Stimulated activated CD4-positive, alpha-beta T cell treated with anti-CD3 and anti-CD28 coated beads, Interleukin-2, amount 100 ng/mL, for 48 hours (primary cell): Measurements from ENCODE around the gene FAF1.
"Not testable (repeated sequence)": the region's sequence is repeated elsewhere in the genome, so short reads cannot be mapped to it uniquely, and the experiment has no call there.

Source experiments
- DNase-seq, 2 donors: peaks; one replicate each; pipeline ENCODE4 v3.0.0-alpha.2; 2020

The FAF1 gene

DNA sequence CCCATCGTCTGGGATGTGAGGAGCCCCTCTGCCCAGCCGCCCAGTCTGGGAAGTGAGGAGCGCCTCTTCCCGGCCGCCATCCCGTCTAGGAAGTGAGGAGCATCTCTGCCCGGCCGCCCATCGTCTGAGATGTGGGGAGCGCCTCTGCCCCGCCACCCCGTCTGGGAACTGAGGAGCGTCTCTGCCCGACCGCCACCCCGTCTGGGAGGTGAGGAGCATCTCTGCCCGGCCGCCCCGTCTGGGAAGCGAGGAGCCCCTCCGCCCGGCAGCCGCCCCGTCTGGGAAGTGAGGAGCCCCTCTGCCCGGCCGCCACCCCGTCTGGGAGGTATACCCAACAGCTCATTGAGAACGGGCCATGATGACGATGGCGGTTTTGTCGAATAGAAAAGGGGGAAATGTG is 7.5 kb downstream of the FAF1 start:
- not testable (repeated sequence) for DNase-seq

DNA sequence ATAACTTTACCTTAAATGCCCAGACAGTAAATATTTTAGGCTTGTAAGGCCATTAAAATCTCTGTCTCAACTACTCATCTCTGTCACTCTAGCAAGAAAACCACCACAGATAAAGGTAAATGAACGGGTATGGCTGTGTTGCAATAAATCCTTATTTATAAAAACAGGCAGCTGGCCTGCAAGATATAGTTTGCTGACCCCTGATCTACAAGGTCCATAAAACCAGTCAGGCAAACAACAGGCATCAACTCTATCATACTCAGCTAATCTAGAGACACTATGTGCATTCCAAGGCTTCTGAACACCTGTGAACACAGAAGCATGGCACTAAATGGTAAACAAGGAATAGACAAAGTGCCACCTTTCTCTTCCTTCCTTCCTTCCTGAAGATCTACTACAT is 9.7 kb downstream of the FAF1 start:
- no peak for DNase-seq

DNA sequence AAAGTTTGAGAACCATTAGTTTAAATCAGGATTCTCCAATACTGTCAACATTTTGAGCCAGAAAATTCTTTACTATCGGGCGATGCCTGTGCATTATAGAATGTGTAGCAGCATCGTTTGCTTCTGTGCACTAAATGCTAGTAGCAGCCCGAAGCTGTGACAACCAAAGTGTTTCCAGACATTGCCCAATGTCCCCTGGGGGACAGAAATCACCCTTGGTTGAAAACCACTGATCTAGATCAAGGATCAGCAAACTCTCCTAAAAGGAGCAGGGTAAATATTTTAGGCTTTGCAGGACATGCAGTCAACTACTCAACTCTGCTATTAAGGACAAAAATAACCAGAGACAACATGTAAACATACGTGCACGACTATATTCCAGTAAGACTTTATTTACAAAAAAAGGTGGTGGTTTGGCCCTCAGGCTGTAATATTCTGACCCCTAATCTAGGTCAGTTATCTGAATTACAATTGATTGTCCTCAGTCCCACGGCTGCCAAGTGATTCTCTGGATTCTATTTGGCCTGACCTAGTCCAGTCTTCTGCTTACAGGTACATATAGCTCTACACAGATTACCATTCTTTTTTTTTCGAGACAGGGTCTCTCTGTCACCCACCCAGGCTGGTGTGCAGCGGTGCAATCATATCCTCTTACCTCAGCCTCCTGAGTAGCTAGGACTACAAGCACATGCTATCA is 10.6 kb downstream of the FAF1 start:
- DNase-seq: no peak

DNA sequence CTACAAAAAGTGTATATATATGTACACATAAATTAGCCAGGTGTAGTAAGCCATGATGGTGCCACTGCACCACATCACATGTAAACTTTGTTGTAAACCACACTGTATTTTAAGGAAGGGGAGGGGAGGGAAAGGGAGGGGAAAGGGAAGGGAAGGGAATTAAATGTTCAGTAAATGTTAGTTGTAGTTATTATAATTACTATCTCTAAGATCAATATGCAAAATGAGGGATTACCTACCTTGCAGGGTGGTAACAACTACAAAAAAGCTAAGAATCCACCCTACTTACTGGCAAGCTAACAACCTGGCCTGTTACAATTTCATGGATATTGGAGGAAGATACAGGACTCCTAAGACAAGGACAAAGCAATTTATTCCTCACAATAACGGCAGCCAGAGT is 17.7 kb downstream of the FAF1 start:
- DNase-seq: no peak

DNA sequence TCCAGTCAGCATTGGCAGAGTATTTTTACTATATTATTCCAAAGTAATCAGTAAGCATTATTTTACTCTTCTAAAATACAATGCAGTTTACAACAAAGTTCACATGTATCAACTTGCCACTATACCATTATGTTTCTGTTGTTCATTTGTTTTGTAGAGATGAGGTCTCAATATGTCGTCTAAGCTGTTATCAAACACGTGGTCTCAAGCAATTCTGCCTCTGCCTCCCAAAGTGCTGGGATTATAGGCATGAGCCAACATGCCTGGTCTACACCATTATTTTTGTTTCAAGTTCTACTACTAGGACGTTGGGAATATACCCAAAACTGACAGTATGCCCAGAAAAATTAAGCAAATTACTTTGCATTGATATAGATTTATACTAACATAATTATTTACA is 19.8 kb downstream of the FAF1 start:
- no peak for DNase-seq

DNA sequence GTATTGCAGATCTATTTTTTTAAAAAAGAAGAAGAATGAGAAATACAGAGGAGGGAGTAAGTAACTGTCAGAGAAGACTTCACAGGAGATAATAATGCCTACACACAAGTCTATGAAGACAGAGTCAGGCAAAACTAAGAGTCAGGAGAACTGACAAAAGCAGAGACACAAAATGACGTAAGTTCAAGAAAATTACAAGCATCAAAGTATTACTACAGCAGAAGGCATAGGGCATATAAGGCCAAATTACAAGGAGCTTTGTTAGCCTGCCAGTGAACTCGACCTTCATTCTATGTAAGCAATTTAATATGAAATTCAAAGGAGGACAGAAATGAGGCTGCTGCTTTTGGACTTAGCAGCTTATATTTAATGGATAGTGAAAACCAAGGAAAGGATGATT is 23.7 kb downstream of the FAF1 start:
- no peak for DNase-seq

DNA sequence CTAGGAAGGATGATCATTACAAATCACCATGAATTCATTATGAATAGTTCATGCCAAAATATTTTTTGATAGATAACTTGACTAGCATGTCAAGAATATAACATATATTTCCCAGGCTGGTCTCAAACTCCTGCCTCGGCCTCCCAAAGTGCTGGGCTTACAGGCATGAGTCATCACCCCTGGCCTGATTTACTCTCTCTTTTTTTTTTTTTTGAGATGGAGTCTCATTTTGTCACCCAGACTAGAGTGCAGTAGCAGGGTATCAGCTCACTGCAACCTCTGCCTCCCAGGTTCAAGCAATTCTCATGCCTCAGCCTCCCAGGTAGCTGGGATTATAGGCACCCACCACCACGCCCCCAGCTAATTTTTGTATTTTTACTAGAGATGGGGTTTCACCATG is 24.8 kb downstream of the FAF1 start:
- DNase-seq: not testable (repeated sequence)

DNA sequence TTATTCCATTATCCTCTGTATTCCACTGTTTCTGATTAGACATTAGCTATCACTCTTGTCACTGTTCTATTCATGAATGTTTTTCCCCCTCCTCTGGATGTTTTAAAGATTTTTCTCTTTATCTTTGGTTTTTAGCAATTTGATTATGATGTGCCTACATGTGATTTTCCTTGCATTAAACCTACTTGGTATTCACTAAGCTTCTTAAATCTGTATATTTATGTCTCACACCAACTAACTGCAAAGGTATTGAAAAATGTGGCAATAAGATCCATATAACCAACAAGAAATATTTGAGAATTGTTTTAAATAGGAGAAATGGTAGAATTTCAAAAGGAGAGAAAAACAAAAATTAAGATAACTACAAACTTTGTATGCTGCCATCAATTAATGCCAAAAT is 25.2 kb downstream of the FAF1 start:
- DNase-seq: no peak

DNA sequence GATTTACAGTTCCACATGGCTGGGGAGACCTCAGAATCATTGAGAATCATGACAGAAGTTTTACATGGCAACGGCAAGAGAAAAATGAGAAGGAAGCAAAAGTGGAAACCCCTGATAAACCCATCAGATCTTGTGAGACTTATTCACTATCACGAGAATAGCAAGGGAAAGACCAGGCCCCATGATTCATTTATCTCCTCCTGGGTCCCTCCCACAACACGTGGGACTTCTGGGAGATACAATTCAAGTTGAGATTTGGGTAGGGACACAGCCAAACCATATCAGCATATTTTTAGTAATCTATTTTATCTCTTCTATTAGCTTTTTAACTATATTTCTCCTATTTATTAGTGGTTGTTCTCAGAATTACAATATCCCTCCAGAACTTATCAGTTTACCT is 26.3 kb downstream of the FAF1 start:
- not testable (repeated sequence) for DNase-seq

DNA sequence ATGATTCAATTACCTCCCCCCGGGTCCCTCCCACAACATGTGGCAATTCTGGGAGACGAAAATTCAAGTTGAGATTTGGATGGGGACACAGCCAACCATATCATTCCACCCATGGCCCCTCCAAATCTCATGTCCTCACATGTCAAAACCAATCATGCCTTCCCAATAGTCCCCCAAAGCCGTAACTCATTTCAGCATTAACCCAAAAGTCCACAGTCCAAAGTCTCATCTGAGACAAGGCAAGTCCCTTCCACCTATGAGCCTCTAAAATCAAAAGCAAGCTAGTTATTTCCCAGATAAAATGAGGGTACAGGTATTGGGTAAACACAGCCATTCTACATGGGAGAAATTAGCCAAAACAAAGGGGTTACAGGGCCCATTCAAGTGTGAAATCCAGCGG is 28.0 kb downstream of the FAF1 start:
- not testable (repeated sequence) for DNase-seq

DNA sequence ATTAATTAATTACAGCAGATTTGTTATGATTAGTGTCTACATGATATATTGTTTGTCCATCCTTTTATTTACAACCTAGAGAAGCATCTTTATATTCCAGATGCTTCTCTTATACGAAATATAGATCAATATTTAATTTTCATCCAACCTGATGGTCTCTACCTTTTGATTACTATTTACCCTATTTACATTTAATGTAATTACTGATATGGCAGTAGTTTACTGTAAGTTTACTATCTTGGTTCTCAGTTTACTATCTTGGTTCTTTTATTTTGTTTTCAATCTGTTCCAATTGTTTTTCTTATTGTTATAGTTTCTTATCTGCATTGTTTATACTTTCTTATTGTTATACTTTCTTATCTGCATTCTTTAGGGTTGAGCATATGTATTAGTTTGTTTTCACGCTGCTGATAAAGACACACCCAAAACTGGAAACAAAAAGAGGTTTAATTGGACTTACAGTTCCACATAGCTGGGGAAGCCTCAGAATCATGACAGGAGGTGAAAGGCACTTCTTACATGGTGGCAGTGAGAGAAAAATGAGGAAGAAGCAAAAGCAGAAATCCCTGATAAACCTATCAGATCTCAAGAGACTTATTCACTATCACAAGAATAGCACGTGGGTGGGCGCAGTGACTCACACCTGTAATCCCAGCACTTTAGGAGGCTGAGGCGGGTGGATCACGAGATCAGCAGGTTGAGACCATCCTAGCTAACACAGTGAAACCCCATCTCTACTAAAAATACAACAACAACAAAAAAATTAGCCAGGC is 28.9 kb downstream of the FAF1 start:
- DNase-seq: no peak

DNA sequence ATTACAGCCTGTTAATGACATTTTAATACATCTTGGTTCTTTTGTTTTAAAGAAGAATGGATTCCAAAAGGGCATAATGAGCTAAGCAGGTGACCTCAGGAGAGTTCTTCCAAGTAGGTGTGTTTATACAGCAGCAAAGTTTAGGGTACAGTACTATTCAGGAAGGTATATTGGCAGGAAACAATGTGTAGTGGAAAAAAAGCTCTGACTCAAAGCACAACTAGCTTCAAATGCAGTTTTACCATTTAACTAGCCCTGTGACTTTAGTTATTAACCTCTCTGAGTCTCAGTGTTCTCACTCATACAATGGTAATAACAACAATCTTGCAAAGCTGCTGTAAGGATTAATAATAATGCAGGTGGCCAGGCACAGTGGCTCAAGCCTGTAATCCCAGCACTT is 29.9 kb downstream of the FAF1 start:
- no peak for DNase-seq

DNA sequence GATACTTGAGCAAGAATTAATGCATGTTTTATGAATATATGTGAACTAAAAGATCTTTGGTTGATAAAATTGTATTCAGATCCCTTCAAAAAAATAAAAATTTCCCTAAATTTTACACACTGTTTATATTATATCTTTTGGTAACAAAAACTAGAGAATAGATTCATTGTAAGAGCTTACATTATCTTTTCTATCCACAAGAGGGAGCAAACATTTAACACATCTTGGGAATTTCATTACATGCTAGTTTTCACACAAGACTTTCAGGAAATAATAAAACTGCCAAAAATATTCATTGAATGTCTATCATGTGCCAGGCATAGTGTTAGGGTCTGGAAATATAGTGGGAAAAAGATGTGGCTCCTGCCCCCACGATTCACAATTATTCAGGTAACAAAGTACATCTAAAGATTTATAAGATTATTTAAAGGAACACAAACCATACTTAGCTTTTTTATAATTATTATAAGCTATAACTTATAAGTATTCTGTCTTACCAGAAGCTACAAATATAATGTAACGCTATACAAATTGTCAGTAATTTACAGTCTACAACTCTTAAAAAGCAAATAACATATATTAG is 30.6 kb downstream of the FAF1 start:
- no peak for DNase-seq

DNA sequence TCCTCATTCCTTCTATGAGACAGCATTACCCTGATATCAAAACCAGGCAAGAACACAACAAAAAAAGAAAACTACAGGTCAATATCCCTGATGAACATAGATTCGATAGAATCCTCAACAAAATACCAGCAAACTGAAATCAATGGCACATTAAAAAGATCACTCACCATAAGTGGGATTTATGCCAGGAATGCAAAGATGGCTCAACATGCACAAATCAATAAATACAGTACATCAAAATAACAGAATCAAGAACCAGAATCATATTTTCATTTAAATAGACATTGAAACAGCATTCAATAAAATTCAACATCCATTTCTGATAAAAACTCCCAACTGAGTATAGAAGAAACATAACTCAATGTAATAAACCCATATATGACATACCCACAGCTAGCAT is 36.5 kb downstream of the FAF1 start:
- DNase-seq: no peak

DNA sequence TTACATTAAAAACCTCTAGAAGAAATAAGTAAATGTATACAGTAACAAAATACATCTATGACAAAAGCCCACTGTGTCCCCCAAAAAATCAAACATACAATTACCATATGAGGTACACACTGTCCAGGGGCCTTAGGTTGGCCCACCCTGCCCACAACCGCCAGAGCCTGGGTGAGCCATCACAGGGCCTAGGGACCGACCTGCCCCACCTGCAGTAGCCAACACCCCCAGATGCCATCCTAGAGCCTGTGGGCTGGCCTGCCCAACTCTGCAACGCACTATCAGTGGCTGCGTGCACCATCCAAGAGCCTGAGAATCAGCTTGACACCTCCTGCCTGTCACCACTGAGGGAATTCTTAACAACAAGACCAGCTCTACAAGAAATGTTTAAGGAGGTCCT is 39.0 kb downstream of the FAF1 start:
- no peak for DNase-seq

DNA sequence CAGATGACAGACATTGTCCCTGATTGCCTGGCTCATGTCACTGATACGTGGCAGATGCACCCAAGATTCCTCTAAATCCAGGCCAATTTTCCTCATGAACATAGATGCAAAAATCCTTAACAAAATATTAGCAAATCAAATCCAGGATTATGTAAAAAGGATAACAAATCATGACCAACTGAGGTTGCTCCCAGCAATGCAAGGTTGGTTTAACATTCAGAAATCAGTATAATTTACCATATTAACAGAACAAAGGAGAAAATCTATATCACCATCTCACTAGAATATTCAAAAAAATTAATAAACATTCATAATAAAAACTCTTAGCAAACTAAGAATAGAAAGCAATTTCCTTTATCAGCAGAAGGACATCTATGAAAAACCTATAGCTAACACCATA is 39.7 kb downstream of the FAF1 start:
- DNase-seq: no peak

DNA sequence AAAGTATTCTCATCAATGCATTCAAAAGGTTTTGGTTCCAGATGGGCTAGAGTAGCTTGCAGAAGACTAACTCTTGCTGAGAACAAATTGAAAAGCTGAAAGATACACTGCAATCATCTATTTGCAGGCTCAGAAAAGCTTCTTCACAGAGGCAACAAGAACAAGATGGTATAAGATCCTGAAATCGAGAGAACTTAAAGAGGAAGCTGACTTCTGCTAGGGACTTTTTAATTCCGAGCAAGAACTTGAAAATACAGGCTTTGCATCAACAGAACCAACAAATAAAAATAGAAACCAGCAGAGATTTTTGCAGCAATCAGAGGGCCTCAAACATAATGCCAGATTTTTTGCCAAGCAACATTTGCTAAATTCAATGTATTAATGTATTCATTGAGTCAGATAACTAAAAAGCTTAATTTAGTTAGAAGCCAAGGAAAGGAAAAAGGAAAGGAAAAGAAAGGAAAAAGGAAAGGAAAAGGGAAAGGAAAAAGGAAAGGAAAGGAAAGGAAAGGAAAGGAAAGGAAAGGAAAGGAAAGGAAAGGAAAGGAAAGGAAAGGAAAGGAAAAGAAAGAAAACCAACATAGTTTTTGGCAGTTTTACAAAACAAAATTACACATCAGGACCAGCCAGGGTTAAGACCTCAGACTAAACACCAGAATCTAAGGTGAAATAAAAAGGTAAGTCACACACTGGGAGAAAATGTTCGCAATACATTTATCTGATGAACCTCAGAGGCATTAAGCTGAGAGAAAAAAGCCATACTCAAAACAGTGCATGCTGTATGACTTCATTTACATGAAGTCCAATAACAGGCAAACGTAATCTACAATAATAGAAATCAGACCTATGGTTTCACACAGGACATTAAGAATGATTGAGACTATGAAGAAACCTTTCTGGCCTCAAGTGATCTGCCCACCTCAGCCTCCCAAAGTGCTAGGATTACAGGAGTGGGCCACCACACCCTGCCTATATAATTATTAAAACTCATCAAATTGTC is 42.6 kb downstream of the FAF1 start:
- DNase-seq: no peak

DNA sequence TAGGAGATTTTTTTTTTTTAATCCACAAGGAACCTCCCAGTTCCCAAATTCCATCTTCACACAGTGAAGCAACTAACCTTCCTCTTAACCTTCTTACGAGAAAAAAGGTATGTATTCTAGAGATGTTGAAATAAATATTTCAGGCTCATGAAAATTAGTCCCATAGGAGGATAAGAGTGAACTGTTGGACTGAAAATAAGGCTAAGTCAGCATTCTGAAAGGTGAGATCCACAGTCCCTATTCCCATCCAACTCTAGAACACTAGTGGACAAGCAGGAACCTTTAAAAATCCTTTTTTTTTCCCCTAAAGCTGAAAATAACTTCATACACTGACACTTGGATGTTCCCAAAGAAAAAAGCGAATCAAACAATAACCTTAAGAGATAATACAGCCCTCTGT is 44.4 kb downstream of the FAF1 start:
- no peak for DNase-seq

DNA sequence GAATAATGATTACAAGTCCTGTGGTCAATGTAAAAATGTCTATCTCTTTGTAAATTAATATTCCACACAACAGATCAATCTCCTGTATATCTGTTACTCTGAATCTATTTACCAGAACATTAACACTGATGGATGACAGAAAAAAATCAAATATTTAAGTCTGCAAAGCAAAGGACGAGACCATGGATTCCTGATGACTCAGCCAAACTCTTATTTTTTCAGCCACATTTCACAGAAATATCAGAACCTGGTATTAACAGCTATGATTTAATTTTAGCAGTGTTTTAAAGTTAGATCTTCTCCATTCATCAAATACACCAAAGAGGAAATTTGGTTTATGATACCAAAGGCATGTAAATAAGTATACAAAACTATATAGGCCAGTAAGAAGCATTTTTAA is 46.1 kb downstream of the FAF1 start:
- no peak for DNase-seq

DNA sequence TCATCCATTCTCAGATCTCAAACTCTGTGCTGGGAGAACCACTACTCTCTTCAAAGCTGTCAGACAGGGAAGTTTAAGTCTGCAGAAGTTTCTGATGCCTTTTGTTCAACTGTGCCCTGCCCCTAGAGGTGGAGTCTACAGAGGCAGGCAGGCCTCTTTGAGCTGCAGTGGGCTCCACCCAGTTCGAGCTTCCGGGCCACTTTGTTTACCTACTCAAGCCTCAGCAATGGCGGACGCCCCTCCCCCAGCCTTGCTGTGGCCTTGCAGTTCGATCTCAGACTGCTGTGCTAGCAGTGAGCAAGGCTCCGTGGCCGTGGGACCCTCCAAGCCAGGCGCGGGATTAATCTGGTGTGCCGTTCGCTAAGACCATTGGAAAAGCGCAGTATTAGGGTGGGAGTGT is 49.7 kb downstream of the FAF1 start:
- not testable (repeated sequence) for DNase-seq

DNA sequence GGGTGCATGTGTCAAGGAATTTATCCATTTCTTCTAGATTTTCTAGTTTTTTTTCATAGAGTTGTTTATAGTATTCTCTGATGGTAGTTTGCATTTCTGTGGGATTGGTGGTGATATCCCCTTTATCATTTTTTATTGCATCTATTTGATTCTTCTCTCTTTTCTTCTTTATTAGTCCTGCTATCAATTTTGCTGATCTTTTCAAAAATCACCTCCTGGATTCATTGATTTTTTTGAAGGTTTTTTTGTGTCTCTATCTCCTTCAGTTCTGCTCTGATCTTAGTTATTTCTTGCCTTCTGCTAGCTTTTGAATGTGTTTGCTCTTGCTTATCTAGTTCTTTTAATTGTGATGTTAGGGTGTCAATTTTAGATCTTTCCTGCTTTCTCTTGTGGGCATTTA is 52.5 kb downstream of the FAF1 start:
- not testable (repeated sequence) for DNase-seq

DNA sequence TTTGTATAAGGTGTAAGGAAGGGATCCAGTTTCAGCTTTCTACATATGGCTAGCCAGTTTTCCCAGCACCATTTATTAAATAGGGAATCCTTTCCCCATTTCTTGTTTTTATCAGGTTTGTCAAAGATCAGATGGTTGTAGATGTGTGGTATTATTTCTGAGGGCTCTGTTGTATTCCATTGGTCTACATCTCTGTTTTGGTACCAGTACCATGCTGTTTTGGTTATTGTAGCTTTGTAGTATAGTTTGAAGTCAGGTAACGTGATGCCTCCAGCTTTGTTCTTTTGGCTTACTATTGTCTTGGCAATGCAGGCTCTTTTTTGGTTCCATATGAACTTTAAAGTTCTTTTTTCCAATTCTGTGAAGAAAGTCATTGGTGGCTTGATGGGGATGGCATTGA is 54.0 kb downstream of the FAF1 start:
- DNase-seq: not testable (repeated sequence)

DNA sequence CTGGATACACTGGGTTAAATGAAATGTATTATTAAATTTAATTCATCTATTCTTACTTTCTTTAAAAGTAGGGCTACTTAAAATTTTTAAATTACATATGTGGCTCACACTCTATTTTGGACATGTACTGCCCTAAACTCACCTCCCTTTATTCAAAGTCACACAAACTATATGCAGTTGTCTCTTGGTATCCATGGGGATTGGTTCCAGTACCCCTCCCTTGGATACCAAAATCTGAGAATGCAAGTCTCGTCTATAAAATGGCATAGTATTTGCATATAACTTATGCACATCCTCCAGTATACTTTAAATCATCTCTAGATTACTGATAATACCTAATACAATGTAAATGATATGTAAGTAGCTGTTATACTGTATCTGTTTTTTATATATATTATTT is 57.6 kb downstream of the FAF1 start:
- no peak for DNase-seq
